B cell (primary cell): ENCODE measurements around the gene MDFI. TPM values are rescaled to one million over a fixed set of nuclear protein-coding genes. Genes with fewer than 3 reads are reported as not detected.

Experiments
- ATAC-seq: fragments of 200-7000 bp; cut with Tn5 transposase; one replicate; pipeline ENCODE4 v1.10.0; 2021; ENCODE audit warnings: low read depth, mild to moderate bottlenecking, moderate number of reproducible peaks, moderate library complexity
- CTCF ChIA-PET: fragments of 350-600 bp; sonication (Branson Sonifier 250); formaldehyde crosslinking; loops from one replicate; lab custom pipeline; 2021; ENCODE audit warnings: antibody characterized with exemption, inconsistent platforms; lab: Charles Lee
- POLR2A ChIA-PET: fragments of 350-600 bp; sonication (Branson Sonifier 250); formaldehyde crosslinking; loops from one replicate; lab custom pipeline; 2021; ENCODE audit warnings: antibody characterized with exemption; lab: Charles Lee
- DNase-seq: peaks from one replicate; pipeline ENCODE4 v3.0.0; 2013
- H2AFZ ChIP-seq: 2 replicates; pipeline ENCODE4 v1.6.1; 2012; ENCODE audit warnings: mild to moderate bottlenecking, low read depth, low read length; ENCODE audit not compliant: insufficient read depth, poor library complexity, severe bottlenecking
- H3K27ac ChIP-seq, 2 donors: 1 replicate in 1 of 2; 2 replicates in 1 of 2; pipeline ENCODE4 v1.5.1; 2012 to 2013; ENCODE audit warnings: low read length in 2 of 2, mild to moderate bottlenecking in 2 of 2, moderate library complexity in 1 of 2
- H3K27me3 ChIP-seq, 4 experiments: fragments of 200-600 bp in 1 of 4; sonication (generic) in 1 of 4; replicated peaks in 1 of 4; 1 replicate in 2 of 4; 2 replicates in 2 of 4; pipeline versions ENCODE4 v1.6.1 to v1.7.0; 2013 to 2016; ENCODE audit warnings: low read length in 3 of 4, mild to moderate bottlenecking in 2 of 4, mixed read lengths in 1 of 4, moderate library complexity in 1 of 4; ENCODE audit not compliant: insufficient read depth in 4 of 4, control insufficient read depth in 3 of 4; ENCODE audit errors: control extremely low read depth in 1 of 4
- H3K36me3 ChIP-seq, 2 experiments: replicated peaks in 1 of 2; 1 replicate in 1 of 2; 2 replicates in 1 of 2; pipeline versions ENCODE4 v1.6.1 to v1.7.1; 2013; ENCODE audit warnings: low read length in 1 of 2; ENCODE audit not compliant: insufficient read depth in 2 of 2, control insufficient read depth in 1 of 2; ENCODE audit errors: control extremely low read depth in 1 of 2, extremely low read depth in 1 of 2
- H3K4me1 ChIP-seq, 2 donors: fragments of 200-600 bp in 1 of 2; sonication (generic) in 1 of 2; 1 replicate in 1 of 2; 2 replicates in 1 of 2; pipeline versions ENCODE4 v1.5.1 to v1.6.1; 2013 to 2017; ENCODE audit warnings: low read length in 2 of 2; ENCODE audit not compliant: control insufficient read depth in 2 of 2, insufficient read depth in 2 of 2
- H3K4me2 ChIP-seq: replicated peaks from 2 replicates; pipeline ENCODE3; 2012; ENCODE audit warnings: mild to moderate bottlenecking, low read depth, low read length; ENCODE audit not compliant: poor library complexity, severe bottlenecking
- H3K4me3 ChIP-seq, 5 experiments: fragments of 200-600 bp in 1 of 5; sonication (generic) in 1 of 5; 1 replicate in 3 of 5; 2 replicates in 2 of 5; pipeline versions ENCODE4 v1.5.1 to v1.7.0; 2011 to 2016; ENCODE audit warnings: low read length in 4 of 5, mild to moderate bottlenecking in 4 of 5, low read depth in 2 of 5, control low read depth in 1 of 5, moderate library complexity in 1 of 5; ENCODE audit not compliant: insufficient read depth in 1 of 5; ENCODE audit errors: control extremely low read depth in 1 of 5, extremely low read depth in 1 of 5
- H3K79me2 ChIP-seq: fragments of 200-600 bp; sonication (generic); one replicate; pipeline ENCODE4 v1.6.0; 2016; ENCODE audit warnings: low read length; ENCODE audit not compliant: control insufficient read depth, insufficient read depth
- H3K9ac ChIP-seq: fragments of 200-600 bp; sonication (generic); 2 replicates; pipeline ENCODE4 v1.6.1; 2017; ENCODE audit warnings: mild to moderate bottlenecking, low read length, moderate library complexity
- H3K9me3 ChIP-seq, 3 donors: one replicate each; pipeline versions ENCODE4 v1.6.1 to v1.7.1; 2013; ENCODE audit warnings: low read length in 2 of 3; ENCODE audit not compliant: control insufficient read depth in 2 of 3, insufficient read depth in 1 of 3; ENCODE audit errors: control extremely low read depth in 1 of 3
- H4K20me1 ChIP-seq: 2 replicates; pipeline ENCODE4 v1.6.0; 2012; ENCODE audit warnings: mild to moderate bottlenecking, low read length; ENCODE audit not compliant: insufficient read depth, control insufficient read depth, poor library complexity, severe bottlenecking
- H3K27ac Mint-ChIP-seq: one replicate; pipeline ENCODE4 v1.8.0; 2021; ENCODE audit warnings: mixed read lengths
- H3K27me3 Mint-ChIP-seq: one replicate; pipeline ENCODE4 v1.8.0; 2021; ENCODE audit warnings: mixed read lengths
- H3K4me1 Mint-ChIP-seq: one replicate; pipeline ENCODE4 v1.8.0; 2021; ENCODE audit warnings: mixed read lengths
- H3K4me3 Mint-ChIP-seq: one replicate; pipeline ENCODE4 v1.8.0; 2021; ENCODE audit warnings: mixed read lengths
- H3K9me3 Mint-ChIP-seq: one replicate; pipeline ENCODE4 v1.8.0; 2022; ENCODE audit warnings: mixed read lengths; ENCODE audit not compliant: insufficient read depth
- EZH2 ChIP-seq: IDR thresholded peaks from 2 replicates; pipeline ENCODE4 v1.6.1; 2012; ENCODE audit warnings: borderline replicate concordance, low read depth, mild to moderate bottlenecking, moderate library complexity, low read length; ENCODE audit not compliant: insufficient read depth, poor library complexity, severe bottlenecking
- WGBS: methylation state at CpG from one replicate; pipeline ENCODE4 v1.1.5; 2013; ENCODE audit warnings: missing lambda C conversion rate; ENCODE audit not compliant: insufficient coverage; 5-methylcytosine and 5-hydroxymethylcytosine counted together
- intact Hi-C: fragments of 100-400 bp; cut with micrococcal nuclease; formaldehyde crosslinking; loops from one replicate; pipeline ENCODE4 v1.10.0; 2022
- polyA plus RNA-seq: library from polyadenylated mRNA; depleted of rRNA; stranded (reverse); fragments of >200 nt; gene quantifications from 2 replicates; pipeline ENCODE4 v1.2.3, GENCODE V29; 2012
- total RNA-seq, 2 donors: library from RNA; stranded (reverse); fragments of 120-200 nt in 1 of 2; gene quantifications; 1 replicate in 1 of 2; 2 replicates in 1 of 2; pipeline versions ENCODE4 v1.2.3 to v1.2.4, GENCODE V29; 2013 to 2022
- TF ChIP-seq, protein P1 (sequence below): fragments of 200-600 bp; IDR thresholded peaks from one replicate; pipeline ENCODE4 v1.8.0; 2022; ENCODE audit warnings: antibody characterized with exemption, mild to moderate bottlenecking

MDFI gene
- total and polyA plus RNA-seq, 2 donors (not counting 1 experiment from before 2014, with no cell fraction given): not detected

DNA sequence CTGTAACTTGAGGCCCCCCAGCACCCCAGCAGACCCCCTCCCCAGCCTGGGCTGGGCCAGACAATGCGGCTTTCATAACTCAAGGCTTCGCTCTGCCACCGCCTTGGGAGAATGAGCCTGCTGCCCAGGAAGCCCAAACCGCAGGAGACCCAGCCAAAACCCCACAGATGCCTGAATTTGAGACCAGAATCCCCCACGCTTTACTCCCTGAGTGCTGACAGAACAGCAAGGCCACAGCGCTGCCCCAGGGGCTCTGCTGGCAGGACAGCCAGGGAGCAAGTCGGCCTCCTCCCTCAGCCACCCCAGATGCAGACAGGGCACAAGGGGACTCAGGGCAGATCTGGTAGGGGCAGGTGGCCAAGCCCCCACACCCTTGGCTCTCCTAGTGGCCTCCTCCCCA, 2.2 kb downstream of the MDFI start:
- Histone ChIP-seq H2AFZ (no peak overlapping the region), H3K9me3 (peaks cover 0 to 14% (median 0%) of the 10 kb centered on the region in 3 donors), H3K4me1 (peaks cover 17 to 21% of the 10 kb centered on the region in 2 donors), H3K9ac (no peak overlapping the region), H4K20me1 (no peaks in the 10 kb centered on the region), H3K36me3 (no peaks in the 10 kb centered on the region), H3K27ac (no peak overlapping the region), H3K27me3 (peaks cover 0 to 52% (median 19%) of the 10 kb centered on the region in 4 experiments), H3K4me2 (no peak overlapping the region), H3K79me2 (no peaks in the 10 kb centered on the region), H3K4me3 (no peak overlapping the region)
- WGBS: 88% methylated on average over 7 of the region's 7 CpGs
- no peak overlapping the region for H3K4me3 Mint-ChIP-seq
- no peaks in the 10 kb centered on the region for H3K9me3 Mint-ChIP-seq
- H3K27me3 Mint-ChIP-seq: peaks cover 56% of the 10 kb centered on the region
- ChIA-PET POLR2A (no interaction called here), CTCF (no interaction called here)
- no peak overlapping the region for H3K27ac Mint-ChIP-seq
- DNase-seq (no peak), ATAC-seq (no peak)
- intact Hi-C loops: no loop called here
- TF ChIP-seq EZH2: no peak
- TF ChIP-seq, protein P1, sequence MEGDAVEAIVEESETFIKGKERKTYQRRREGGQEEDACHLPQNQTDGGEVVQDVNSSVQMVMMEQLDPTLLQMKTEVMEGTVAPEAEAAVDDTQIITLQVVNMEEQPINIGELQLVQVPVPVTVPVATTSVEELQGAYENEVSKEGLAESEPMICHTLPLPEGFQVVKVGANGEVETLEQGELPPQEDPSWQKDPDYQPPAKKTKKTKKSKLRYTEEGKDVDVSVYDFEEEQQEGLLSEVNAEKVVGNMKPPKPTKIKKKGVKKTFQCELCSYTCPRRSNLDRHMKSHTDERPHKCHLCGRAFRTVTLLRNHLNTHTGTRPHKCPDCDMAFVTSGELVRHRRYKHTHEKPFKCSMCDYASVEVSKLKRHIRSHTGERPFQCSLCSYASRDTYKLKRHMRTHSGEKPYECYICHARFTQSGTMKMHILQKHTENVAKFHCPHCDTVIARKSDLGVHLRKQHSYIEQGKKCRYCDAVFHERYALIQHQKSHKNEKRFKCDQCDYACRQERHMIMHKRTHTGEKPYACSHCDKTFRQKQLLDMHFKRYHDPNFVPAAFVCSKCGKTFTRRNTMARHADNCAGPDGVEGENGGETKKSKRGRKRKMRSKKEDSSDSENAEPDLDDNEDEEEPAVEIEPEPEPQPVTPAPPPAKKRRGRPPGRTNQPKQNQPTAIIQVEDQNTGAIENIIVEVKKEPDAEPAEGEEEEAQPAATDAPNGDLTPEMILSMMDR: no peak
- peaks cover 15% of the 10 kb centered on the region for H3K4me1 Mint-ChIP-seq

DNA sequence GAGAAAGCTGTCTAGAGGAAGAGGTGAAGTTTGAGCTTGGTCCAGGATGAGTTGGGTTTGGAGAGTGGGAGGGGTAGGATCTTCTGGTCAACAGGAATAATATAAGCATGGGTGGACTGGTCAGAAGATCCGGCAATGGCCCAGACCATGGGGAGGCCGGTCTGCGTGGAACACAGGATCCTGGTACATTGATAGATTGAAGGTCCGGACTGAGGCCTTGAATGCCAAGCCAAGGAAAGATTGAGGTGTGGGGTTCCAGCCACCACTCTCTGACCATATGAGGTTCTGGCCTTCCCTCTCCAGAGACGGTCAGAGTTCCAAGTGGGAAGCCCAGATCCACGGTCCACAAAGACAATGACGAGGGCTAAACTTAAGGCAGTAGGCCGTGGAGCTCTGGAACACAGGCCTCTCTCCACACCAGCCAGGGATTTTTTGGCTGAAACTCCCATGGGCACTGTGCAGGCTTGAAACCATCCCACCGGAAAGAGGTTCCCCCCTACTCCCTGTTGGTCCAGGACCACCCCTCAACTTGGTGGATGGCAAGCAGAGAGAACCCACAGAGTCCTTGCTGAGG, 3.2 kb downstream of the MDFI start:
- H3K27ac ChIP-seq: no peak overlapping the region
- peaks cover 50% of the 10 kb centered on the region for H3K27me3 Mint-ChIP-seq
- CTCF ChIA-PET: no interaction called here
- no peaks in the 10 kb centered on the region for H3K9me3 Mint-ChIP-seq
- no peak overlapping the region for H3K4me2 ChIP-seq
- H3K4me3 Mint-ChIP-seq: no peak overlapping the region
- WGBS: 81% methylated on average over 9 of the region's 9 CpGs
- H3K36me3 ChIP-seq: no peaks in the 10 kb centered on the region
- no peak for DNase-seq
- TF ChIP-seq, protein P1: no peak
- TF ChIP-seq EZH2: no peak
- intact Hi-C loops: no loop called here
- H3K79me2 ChIP-seq: no peaks in the 10 kb centered on the region
- peaks cover 15% of the 10 kb centered on the region for H3K4me1 Mint-ChIP-seq
- peaks cover 0 to 53% (median 19%) of the 10 kb centered on the region in 4 experiments for H3K27me3 ChIP-seq
- ATAC-seq: no peak
- H3K9ac ChIP-seq: no peak overlapping the region
- H3K27ac Mint-ChIP-seq: no peak overlapping the region
- H3K9me3 ChIP-seq: peaks cover 0 to 14% (median 0%) of the 10 kb centered on the region in 3 donors
- H2AFZ ChIP-seq: no peak overlapping the region
- POLR2A ChIA-PET: no interaction called here
- no peaks in the 10 kb centered on the region for H4K20me1 ChIP-seq
- H3K4me1 ChIP-seq: peaks cover 17 to 21% of the 10 kb centered on the region in 2 donors
- no peak overlapping the region for H3K4me3 ChIP-seq
